Fibroblast of lung (primary cell): ENCODE measurements around the gene CYP11A1.

ENCODE experiments used
- EZH2 ChIP-seq: IDR thresholded peaks from 2 replicates; pipeline ENCODE4 v1.5.1; 2012; ENCODE audit warnings: low read length, control low read depth, mild to moderate bottlenecking; ENCODE audit errors: missing control alignments
- TF ChIP-seq, protein P1 (sequence below), 2 donors: IDR thresholded peaks in 1 of 2; conservative IDR thresholded peaks in 1 of 2; 1 replicate in 1 of 2; 2 replicates in 1 of 2; pipeline ENCODE4 v1.5.1; 2011 to 2012; ENCODE audit warnings: low read length in 2 of 2, control low read depth in 1 of 2, inconsistent platforms in 1 of 2, low read depth in 1 of 2, mild to moderate bottlenecking in 1 of 2

DNA sequence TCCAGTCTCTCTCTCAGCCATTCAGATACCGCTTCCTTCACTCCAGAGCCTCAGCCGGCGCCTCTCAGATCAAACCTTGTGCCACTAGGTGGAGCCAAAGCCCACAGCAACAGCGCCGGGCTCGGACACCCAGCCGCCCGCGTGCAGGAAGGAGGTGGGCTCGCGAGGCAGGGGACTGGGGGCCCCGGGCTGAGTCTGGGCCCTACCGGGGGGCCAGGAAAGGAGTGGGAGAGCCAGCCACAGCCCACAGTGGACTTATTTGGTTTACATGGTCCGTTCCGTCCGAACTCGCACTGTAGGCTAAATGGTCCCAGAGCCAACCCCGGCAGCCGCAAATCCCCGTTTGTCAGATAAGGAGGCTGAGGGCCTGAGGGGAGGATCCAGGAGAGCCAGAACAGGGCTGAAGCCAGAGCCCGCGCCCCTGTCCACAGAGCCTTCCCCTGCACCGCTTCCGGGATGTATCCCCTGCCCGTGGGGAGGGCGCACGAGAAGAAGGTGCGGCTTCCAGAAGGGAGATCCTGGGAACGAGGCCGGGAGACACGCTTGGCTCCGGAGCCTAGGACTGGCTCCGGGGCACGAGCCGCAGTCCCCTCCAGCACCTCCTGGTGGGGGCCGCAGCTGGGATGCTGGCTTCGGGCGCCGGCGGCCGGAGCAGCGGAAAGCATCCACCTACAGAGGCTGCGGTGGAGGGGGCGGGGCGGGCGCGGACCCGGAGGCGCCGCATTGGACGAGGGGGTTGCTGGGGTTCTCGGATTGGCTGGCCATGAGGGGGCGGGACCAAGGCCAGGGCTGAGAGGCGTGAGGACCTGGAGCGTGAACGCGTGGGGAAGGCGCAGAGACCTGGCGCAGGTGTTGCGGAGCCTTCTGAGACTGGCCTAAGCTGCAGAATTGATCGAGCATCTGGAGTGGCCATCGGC is 6.5 kb upstream of the CYP11A1 start:
- TF ChIP-seq, protein P1, sequence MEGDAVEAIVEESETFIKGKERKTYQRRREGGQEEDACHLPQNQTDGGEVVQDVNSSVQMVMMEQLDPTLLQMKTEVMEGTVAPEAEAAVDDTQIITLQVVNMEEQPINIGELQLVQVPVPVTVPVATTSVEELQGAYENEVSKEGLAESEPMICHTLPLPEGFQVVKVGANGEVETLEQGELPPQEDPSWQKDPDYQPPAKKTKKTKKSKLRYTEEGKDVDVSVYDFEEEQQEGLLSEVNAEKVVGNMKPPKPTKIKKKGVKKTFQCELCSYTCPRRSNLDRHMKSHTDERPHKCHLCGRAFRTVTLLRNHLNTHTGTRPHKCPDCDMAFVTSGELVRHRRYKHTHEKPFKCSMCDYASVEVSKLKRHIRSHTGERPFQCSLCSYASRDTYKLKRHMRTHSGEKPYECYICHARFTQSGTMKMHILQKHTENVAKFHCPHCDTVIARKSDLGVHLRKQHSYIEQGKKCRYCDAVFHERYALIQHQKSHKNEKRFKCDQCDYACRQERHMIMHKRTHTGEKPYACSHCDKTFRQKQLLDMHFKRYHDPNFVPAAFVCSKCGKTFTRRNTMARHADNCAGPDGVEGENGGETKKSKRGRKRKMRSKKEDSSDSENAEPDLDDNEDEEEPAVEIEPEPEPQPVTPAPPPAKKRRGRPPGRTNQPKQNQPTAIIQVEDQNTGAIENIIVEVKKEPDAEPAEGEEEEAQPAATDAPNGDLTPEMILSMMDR (conservative IDR thresholded peaks at IDR 0.05 in 1 of 2, IDR thresholded peaks at IDR 0.05 in 1 of 2; ENCODE audit: low read depth in 1 of 2, low read length in 2 of 2) = peak; percentile 77 to 78
- no peak for TF ChIP-seq EZH2
